ENCODE data around the gene GSK3B. TPM values are rescaled to one million over a fixed set of nuclear protein-coding genes. Genes with fewer than 3 reads are reported as not detected.
"Not testable (repeated sequence)": the region's sequence is repeated elsewhere in the genome, so short reads cannot be mapped to it uniquely, and the experiment has no call there.

The GSK3B gene
- total RNA-seq, 1 donor, result 94.1 TPM

DNA sequence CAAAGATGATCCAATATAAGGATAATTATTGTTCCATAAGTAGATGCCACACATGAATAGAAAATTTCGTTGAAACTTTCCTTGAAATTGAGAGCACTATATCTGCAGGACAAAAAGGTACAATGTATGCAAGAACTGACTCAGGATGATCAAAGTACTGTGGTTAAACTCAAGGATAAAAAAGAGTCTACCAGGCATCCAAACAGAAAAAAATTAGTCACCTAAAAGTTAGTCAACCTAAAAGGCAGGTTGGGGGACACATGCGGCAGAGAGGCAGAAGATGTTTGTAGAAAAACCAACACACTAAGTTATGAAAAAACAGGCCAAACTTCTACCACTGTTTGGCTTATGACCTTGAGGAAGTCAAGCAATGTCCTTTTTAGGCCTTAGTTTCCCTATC is 68.7 kb downstream of the GSK3B start:
- DNase-seq (ENCODE audit: low read depth), result no peak
- TF ChIP-seq, protein P1, sequence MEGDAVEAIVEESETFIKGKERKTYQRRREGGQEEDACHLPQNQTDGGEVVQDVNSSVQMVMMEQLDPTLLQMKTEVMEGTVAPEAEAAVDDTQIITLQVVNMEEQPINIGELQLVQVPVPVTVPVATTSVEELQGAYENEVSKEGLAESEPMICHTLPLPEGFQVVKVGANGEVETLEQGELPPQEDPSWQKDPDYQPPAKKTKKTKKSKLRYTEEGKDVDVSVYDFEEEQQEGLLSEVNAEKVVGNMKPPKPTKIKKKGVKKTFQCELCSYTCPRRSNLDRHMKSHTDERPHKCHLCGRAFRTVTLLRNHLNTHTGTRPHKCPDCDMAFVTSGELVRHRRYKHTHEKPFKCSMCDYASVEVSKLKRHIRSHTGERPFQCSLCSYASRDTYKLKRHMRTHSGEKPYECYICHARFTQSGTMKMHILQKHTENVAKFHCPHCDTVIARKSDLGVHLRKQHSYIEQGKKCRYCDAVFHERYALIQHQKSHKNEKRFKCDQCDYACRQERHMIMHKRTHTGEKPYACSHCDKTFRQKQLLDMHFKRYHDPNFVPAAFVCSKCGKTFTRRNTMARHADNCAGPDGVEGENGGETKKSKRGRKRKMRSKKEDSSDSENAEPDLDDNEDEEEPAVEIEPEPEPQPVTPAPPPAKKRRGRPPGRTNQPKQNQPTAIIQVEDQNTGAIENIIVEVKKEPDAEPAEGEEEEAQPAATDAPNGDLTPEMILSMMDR (IDR thresholded peaks at IDR 0.05; ENCODE audit: insufficient read depth, low read depth, low read length), result no peak
- no peak overlapping the region for H3K4me3 ChIP-seq (ENCODE audit: low read depth, low read length)

DNA sequence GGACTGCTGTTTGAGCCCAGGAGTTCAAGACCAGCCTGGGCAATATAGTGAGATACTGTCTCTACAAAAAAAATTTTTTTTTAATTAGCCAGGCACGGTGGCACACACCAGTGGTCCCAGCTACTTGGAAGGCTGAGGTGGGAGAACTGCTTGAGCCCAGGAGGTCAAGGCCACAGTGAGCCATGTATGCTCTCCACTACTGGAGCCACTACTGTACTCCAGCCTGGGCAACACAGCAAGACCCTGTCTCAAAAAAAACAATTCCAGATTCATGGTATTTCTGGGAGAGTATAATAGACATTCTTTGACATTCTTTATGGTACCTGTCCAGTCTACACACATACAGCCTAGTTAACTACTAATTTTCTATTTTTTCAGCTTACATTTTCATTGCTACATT is 70.1 kb downstream of the GSK3B start:
- H3K4me3 ChIP-seq (ENCODE audit: low read depth, low read length), result no peak overlapping the region
- TF ChIP-seq, protein P1 (IDR thresholded peaks at IDR 0.05; ENCODE audit: insufficient read depth, low read depth, low read length), result no peak
- no peak for DNase-seq (ENCODE audit: low read depth)

DNA sequence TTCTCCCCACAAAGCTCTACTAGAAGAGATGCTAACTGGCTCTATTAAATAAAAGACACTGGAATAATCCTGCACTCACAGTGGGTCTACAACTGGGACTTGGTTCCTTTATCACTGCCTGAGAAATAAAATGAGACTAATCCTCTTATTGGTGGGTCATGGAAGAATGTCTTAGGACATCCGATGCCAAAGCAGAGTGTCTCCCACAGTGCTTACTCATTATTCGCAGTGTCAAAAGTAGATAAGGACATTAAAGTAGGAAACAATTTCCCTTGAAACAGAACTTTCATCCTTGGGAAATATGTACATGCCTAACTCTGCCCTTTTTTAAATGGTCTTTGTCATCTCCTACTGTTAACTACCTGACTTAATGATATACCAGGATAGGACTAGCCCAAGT is 71.5 kb downstream of the GSK3B start:
- H3K4me3 ChIP-seq (ENCODE audit: low read depth, low read length), result no peak overlapping the region
- TF ChIP-seq, protein P1 (IDR thresholded peaks at IDR 0.05; ENCODE audit: insufficient read depth, low read depth, low read length), result no peak
- no peak for DNase-seq (ENCODE audit: low read depth)

DNA sequence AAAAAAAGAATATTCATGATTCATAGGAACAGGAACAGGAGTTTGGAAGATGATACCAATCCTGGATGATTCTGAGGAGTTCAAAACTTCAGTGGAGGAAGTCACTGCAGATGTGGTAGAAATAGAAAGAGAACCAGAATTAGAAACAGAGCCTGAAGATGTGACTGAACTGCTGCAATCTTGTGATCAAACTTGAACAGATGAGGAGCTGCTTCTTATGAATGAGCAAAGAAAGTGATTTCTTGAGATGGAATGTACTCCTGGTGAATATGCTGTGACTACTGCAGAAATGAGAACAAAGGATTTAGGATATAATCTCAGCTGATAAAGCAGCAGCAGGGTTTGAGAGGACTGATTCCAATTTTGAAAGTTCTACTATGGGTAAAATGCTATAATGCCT is 72.7 kb downstream of the GSK3B start:
- no peak overlapping the region for H3K4me3 ChIP-seq (ENCODE audit: low read depth, low read length)
- TF ChIP-seq, protein P1 (IDR thresholded peaks at IDR 0.05; ENCODE audit: insufficient read depth, low read depth, low read length), result no peak
- no peak for DNase-seq (ENCODE audit: low read depth)

DNA sequence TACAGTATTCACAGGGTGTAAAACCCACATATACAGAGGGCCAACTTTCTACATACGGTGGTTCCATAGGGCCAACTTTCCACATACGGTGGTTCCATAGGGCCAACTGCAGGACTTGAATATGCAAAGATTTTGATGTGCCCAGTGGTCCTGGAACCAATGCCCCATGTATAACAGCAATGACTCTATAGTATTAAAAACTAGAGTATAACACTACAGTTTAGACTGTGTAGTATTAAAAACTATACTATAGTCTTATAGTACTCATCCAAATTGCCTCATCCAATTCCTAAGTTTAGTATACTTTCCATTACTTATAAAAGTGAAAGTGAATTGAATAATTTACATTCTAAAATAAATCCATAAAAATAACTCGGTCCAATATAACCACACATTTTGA is 75.9 kb downstream of the GSK3B start:
- no peak for DNase-seq (ENCODE audit: low read depth)
- TF ChIP-seq, protein P1 (IDR thresholded peaks at IDR 0.05; ENCODE audit: insufficient read depth, low read depth, low read length), result no peak
- no peak overlapping the region for H3K4me3 ChIP-seq (ENCODE audit: low read depth, low read length)

DNA sequence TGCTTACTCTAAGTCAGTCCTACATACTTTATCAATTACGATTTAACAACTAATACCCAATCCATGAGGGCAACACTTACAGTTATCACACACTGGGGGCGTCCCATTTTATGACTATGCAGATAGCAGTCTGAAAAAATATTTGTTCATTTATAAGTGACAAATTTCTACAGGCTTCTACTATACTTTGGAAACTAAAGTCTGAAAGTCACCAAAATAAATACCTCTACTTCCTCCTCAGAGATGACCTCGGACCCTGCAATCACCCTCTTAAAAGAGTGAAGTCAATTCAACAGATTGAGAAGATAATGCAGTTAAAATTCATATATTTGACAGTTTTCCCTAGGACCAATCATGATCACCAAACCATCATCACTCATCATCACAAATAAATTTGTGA is 76.6 kb downstream of the GSK3B start:
- no peak overlapping the region for H3K4me3 ChIP-seq (ENCODE audit: low read depth, low read length)
- DNase-seq (ENCODE audit: low read depth), result no peak
- TF ChIP-seq, protein P1 (IDR thresholded peaks at IDR 0.05; ENCODE audit: insufficient read depth, low read depth, low read length), result no peak

DNA sequence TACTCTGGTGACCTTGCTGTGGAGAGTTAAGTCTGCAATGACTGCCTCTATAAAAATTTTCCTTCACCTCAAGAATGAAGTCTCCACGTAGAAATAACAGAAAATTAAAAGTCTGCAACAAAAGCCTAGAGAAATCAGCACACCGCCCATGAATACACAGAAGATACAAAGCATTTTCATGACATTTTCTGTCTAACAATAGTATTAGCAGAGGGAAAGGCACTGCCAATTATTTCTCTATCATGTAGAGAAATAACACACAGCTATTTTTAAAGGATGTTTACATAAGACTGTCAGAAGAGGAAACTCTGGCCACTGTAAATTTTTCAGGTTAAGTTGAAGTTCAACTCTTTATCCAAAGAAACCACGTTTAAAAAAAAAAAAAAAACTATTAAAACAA is 80.8 kb downstream of the GSK3B start:
- DNase-seq (ENCODE audit: low read depth), result peak; percentile 52

DNA sequence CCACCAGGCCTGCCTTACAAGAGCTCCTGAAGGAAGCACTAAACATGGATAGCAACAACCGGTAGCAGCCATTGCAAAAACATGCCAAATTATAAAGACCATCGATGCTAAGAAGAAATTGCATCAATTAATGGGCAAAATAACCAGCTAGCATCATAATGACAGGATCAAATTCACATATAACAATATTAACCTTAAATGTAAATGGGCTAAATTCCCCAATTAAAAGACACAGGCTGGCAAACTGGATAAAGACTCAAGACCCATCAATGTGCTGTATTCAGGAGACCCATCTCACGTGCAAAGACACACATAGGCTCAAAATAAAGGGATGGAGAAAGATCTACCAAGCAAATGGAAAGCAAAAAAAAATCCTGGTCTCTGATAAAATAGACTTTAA is 88.5 kb downstream of the GSK3B start:
- not testable (repeated sequence) for H3K4me3 ChIP-seq (ENCODE audit: low read depth, low read length); DNase-seq (ENCODE audit: low read depth)

More for the DNA sequence above, 80.8 kb downstream of the GSK3B start:
- H3K4me3 ChIP-seq (ENCODE audit: low read depth, low read length), result no peak overlapping the region
- TF ChIP-seq, protein P1 (IDR thresholded peaks at IDR 0.05; ENCODE audit: insufficient read depth, low read depth, low read length), result no peak

DNA sequence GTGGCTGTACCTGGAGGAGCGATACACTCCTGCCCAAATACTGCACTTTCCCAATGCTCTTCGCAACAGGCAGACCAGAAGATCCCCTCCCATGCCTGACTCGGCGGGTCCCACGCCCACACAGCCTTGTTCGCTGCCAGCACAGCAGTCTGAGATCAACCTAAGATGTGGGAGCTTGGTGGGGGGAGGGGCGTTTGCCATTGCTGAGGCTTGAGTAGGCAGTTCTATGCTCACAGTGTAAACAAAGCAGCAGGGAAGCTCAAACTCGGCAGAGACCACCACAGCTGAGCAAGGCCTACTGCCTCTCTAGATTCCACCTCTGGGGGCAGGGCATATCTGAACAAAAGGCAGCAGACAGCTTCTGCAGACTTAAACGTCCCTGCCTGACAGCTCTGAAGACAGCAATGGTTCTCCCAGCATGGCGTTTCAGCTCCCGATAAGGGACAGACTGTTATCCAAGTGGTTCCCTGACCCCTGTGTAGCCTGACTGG is 90.2 kb downstream of the GSK3B start:
- peak; percentile 12 for DNase-seq (ENCODE audit: low read depth)
- not testable (repeated sequence) for H3K4me3 ChIP-seq (ENCODE audit: low read depth, low read length)

Data from fibroblast of villous mesenchyme (primary cell).